Measurements from ENCODE around the gene TIMM13.
"Not testable (repeated sequence)": the region's sequence is repeated elsewhere in the genome, so short reads cannot be mapped to it uniquely, and the experiment has no call there.

Gene TIMM13

DNA sequence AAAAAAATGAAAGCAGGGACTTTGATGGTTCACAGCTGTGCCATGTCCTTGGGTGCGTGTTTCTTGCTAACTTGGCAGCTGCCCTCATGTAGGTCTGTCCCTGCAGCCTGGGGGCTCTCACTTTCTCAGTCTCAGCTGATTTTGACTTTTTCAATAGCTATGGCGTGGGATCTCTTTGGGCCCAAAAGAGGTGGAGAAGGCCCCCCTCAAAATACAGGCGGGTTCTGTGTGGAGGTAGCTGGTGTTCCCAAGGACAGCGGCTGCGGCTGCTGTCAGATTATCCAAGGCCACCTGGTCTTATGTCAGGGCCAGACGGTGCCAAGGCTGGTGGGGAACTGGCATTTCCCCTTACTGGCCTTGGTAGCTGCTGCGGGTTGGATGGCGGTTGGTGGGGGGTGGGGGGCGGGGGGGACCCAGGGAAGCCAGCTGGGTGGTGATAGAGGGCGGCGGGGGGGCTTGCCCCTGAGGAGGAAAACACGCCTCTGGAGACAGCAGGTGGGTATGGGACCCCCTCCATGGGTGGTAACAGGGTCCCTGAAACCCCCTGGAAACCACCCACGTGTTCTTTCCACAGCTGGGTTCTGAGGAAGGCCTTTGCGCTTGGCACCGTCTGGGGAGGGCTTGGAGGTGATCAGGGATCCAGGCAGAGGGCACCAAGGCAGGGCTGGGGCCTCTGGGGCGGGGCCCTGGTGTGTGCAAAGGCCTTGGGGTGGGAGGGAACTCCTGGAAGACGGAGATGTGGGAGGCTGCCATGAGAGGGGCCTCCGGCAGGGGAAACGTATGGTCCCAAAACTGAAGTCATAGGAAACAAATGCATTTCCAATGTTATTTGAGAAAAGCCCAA lies 4.1 kb downstream of the TIMM13 start:
- CTCF ChIA-PET = interaction anchor here (0.6 kb wide), 1 partner anchor 26 kb away, joined by 4 read pairs; no protein-coding TSS in a partner anchor
- TF ChIP-seq BHLHE40 (IDR thresholded peaks at IDR 0.05; ENCODE audit: borderline replicate concordance) (no peak), HDGF (IDR thresholded peaks at IDR 0.05; ENCODE audit: borderline replicate concordance) (no peak), CTBP1 (IDR thresholded peaks at IDR 0.05; ENCODE audit: borderline replicate concordance) (no peak), TARDBP (IDR thresholded peaks at IDR 0.05) (no peak), NFRKB (IDR thresholded peaks at IDR 0.05) (no peak), SP1 (IDR thresholded peaks at IDR 0.05) (no peak), LEF1 (IDR thresholded peaks at IDR 0.05; ENCODE audit: borderline replicate concordance) (no peak), L3MBTL2 (conservative IDR thresholded peaks at IDR 0.05) (no peak), FOXK2 (IDR thresholded peaks at IDR 0.05) (no peak), ARNT (IDR thresholded peaks at IDR 0.05) (no peak), FOXA1 (IDR thresholded peaks at IDR 0.05) (no peak), SUZ12 (IDR thresholded peaks at IDR 0.05) (no peak), ELF4 (IDR thresholded peaks at IDR 0.05) (no peak)
- TF ChIP-seq, protein P1, sequence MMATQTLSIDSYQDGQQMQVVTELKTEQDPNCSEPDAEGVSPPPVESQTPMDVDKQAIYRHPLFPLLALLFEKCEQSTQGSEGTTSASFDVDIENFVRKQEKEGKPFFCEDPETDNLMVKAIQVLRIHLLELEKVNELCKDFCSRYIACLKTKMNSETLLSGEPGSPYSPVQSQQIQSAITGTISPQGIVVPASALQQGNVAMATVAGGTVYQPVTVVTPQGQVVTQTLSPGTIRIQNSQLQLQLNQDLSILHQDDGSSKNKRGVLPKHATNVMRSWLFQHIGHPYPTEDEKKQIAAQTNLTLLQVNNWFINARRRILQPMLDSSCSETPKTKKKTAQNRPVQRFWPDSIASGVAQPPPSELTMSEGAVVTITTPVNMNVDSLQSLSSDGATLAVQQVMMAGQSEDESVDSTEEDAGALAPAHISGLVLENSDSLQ (IDR thresholded peaks at IDR 0.05) = no peak
- POLR2A ChIA-PET = interaction anchor here (1.2 kb wide), 1 partner anchor 34 kb away, joined by 3 read pairs; the partner anchor contains the start of gene LMNB2
- DNase-seq (ENCODE audit: extremely low spot score) = no peak

DNA sequence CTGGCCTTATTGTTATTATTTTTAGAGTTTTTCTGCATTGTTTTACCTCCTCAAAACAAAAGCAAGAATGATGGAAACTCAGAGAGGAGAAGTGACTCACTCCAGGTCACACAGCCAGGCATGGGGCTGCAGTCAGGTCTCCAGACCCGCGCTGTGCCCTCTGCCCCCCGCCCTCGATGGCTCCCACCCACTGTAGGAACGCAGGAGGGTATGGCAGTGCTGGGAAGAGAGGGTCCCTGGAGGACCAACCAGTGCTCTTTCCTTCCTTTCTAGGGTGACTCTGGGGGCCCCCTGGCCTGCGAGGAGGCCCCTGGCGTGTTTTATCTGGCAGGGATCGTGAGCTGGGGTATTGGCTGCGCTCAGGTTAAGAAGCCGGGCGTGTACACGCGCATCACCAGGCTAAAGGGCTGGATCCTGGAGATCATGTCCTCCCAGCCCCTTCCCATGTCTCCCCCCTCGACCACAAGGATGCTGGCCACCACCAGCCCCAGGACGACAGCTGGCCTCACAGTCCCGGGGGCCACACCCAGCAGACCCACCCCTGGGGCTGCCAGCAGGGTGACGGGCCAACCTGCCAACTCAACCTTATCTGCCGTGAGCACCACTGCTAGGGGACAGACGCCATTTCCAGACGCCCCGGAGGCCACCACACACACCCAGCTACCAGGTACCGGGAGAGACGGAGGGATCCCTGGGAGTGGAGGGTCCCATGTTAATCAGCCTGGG lies 5.6 kb downstream of the TIMM13 start:
- CTCF ChIA-PET = no interaction called here

DNA sequence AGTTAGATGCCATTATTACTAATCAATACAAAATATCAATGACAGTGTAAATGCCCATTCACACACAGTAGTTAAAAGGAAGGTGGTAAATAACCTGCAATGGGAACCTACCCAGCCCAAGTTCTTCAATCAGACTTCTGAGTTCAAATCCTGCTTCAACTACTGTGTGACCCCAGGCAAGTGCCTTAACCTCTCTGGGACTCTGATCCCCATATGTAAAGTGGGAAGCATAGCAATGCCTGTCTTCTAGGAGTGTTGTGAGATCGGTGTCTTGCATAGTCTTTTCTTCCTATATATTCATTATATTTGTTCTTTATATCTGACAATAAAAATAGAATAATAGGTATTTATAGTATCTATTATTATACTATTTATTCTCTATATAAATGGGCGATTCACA lies 6.9 kb downstream of the TIMM13 start:
- TF ChIP-seq FOXA1 (IDR thresholded peaks at IDR 0.05) (no peak), HDGF (IDR thresholded peaks at IDR 0.05; ENCODE audit: borderline replicate concordance) (no peak), SUZ12 (IDR thresholded peaks at IDR 0.05) (no peak), ARNT (IDR thresholded peaks at IDR 0.05) (no peak), BHLHE40 (IDR thresholded peaks at IDR 0.05; ENCODE audit: borderline replicate concordance) (no peak), L3MBTL2 (conservative IDR thresholded peaks at IDR 0.05) (no peak), NFRKB (IDR thresholded peaks at IDR 0.05) (no peak), CTBP1 (IDR thresholded peaks at IDR 0.05; ENCODE audit: borderline replicate concordance) (no peak), TARDBP (IDR thresholded peaks at IDR 0.05) (no peak), FOXM1 (IDR thresholded peaks at IDR 0.05; ENCODE audit: borderline replicate concordance) (no peak), LEF1 (IDR thresholded peaks at IDR 0.05; ENCODE audit: borderline replicate concordance) (no peak), ELF4 (IDR thresholded peaks at IDR 0.05) (no peak), FOXK2 (IDR thresholded peaks at IDR 0.05) (no peak)
- ChIA-PET CTCF (no interaction called here), POLR2A (no interaction called here)
- no peak for DNase-seq (ENCODE audit: extremely low spot score)

More for the DNA sequence above, 5.6 kb downstream of the TIMM13 start:
- POLR2A ChIA-PET = no interaction called here
- no peak for TF ChIP-seq SP1 (IDR thresholded peaks at IDR 0.05)
- no peak for TF ChIP-seq TARDBP (IDR thresholded peaks at IDR 0.05)
- TF ChIP-seq BHLHE40 (IDR thresholded peaks at IDR 0.05; ENCODE audit: borderline replicate concordance) = no peak
- TF ChIP-seq CTBP1 (IDR thresholded peaks at IDR 0.05; ENCODE audit: borderline replicate concordance) = no peak
- TF ChIP-seq HDGF (IDR thresholded peaks at IDR 0.05; ENCODE audit: borderline replicate concordance) = no peak
- TF ChIP-seq LEF1 (IDR thresholded peaks at IDR 0.05; ENCODE audit: borderline replicate concordance) = no peak
- no peak for TF ChIP-seq FOXA1 (IDR thresholded peaks at IDR 0.05)
- no peak for TF ChIP-seq ELF4 (IDR thresholded peaks at IDR 0.05)
- no peak for TF ChIP-seq NFRKB (IDR thresholded peaks at IDR 0.05)
- no peak for TF ChIP-seq ARNT (IDR thresholded peaks at IDR 0.05)
- no peak for TF ChIP-seq FOXM1 (IDR thresholded peaks at IDR 0.05; ENCODE audit: borderline replicate concordance)
- TF ChIP-seq ZNF384 (IDR thresholded peaks at IDR 0.05) = no peak
- TF ChIP-seq SUZ12 (IDR thresholded peaks at IDR 0.05) = no peak
- no peak for TF ChIP-seq FOXK2 (IDR thresholded peaks at IDR 0.05)
- TF ChIP-seq, protein P1 (IDR thresholded peaks at IDR 0.05) = no peak
- TF ChIP-seq L3MBTL2 (conservative IDR thresholded peaks at IDR 0.05) = no peak
- DNase-seq (ENCODE audit: extremely low spot score) = no peak

DNA sequence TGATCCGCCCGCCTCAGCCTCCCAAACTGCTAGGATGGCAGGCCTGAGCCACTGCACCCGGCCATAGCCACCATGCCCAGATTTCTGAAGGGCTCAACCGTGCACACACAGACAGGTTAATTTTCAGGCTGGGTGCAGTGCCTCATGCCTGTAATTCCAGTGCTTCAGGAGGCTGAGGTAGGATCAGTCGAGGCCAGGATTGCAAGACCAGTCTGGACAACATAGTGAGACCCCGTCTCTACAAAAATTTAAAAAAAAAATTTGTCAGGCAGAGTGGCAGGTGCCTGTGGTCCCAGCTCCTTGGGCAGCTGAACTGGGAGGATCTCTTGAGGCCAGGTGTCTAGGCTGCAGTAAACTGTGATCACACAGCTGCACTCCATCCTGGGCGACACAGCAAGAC lies 7.6 kb downstream of the TIMM13 start:
- ChIA-PET POLR2A (no interaction called here), CTCF (no interaction called here)
- DNase-seq (ENCODE audit: extremely low spot score) = no peak
- TF ChIP-seq LEF1 (IDR thresholded peaks at IDR 0.05; ENCODE audit: borderline replicate concordance) = no peak

DNA sequence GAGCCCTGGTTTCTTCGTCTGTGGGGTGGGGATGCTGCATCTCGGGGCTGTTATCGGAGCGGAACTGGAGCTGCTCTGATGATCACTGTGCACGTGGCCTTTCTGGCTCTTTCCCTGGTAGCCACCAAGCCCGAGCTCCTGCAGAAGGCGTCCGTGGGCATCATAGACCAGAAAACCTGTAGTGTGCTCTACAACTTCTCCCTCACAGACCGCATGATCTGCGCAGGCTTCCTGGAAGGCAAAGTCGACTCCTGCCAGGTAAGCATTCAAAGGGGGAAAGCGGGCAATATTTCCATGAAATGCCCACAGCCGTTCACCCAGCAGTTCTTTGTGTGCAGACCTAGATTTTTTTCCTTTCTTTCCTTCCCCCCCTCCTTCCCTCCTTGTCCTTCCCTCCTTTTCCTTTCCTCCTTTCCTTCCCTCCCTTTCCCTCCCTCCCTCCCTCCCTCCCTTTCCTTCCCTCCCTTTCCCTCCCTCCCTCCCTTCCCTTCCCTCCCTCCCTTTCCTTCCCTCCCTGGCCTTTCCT lies 9.4 kb downstream of the TIMM13 start:
- no peak for DNase-seq (ENCODE audit: extremely low spot score)
- POLR2A ChIA-PET = no interaction called here

DNA sequence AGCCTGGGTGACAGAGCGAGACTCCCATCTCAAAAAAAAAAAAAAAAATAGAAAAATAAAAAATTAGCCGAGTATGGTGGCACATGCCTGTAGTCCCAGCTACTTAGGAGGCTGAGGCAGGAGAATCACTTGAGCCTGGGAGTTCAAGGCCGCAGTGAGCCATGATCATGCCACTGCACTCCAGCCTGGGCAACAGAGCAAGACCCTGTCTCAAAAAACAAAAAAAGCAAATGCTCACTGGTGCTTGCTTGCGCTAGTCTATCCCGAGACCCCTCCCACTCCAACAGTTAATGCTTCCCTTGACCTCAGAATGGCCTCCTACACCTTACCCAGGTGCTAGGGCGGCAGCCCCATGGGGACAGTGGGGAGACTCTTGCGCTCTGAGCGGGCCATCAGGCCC lies 9.9 kb downstream of the TIMM13 start:
- CTCF ChIA-PET; DNase-seq (ENCODE audit: extremely low spot score); POLR2A ChIA-PET: not testable (repeated sequence)

More for the DNA sequence above, 9.4 kb downstream of the TIMM13 start:
- no peak for TF ChIP-seq BHLHE40 (IDR thresholded peaks at IDR 0.05; ENCODE audit: borderline replicate concordance)
- TF ChIP-seq NFRKB (IDR thresholded peaks at IDR 0.05) = no peak
- TF ChIP-seq L3MBTL2 (conservative IDR thresholded peaks at IDR 0.05) = no peak
- no peak for TF ChIP-seq CTBP1 (IDR thresholded peaks at IDR 0.05; ENCODE audit: borderline replicate concordance)
- no peak for TF ChIP-seq SP1 (IDR thresholded peaks at IDR 0.05)
- no peak for TF ChIP-seq FOXK2 (IDR thresholded peaks at IDR 0.05)
- no peak for TF ChIP-seq FOXM1 (IDR thresholded peaks at IDR 0.05; ENCODE audit: borderline replicate concordance)
- no peak for TF ChIP-seq ARNT (IDR thresholded peaks at IDR 0.05)
- TF ChIP-seq LEF1 (IDR thresholded peaks at IDR 0.05; ENCODE audit: borderline replicate concordance) = no peak
- no peak for TF ChIP-seq SUZ12 (IDR thresholded peaks at IDR 0.05)
- no peak for TF ChIP-seq TARDBP (IDR thresholded peaks at IDR 0.05)
- TF ChIP-seq, protein P1 (IDR thresholded peaks at IDR 0.05) = no peak
- no peak for TF ChIP-seq ZNF384 (IDR thresholded peaks at IDR 0.05)
- no peak for TF ChIP-seq FOXA1 (IDR thresholded peaks at IDR 0.05)
- TF ChIP-seq HDGF (IDR thresholded peaks at IDR 0.05; ENCODE audit: borderline replicate concordance) = no peak
- no peak for TF ChIP-seq ELF4 (IDR thresholded peaks at IDR 0.05)
- CTCF ChIA-PET = no interaction called here

All from HEK293T (cell line).